ENCODE data around the gene RFTN2.

DNA sequence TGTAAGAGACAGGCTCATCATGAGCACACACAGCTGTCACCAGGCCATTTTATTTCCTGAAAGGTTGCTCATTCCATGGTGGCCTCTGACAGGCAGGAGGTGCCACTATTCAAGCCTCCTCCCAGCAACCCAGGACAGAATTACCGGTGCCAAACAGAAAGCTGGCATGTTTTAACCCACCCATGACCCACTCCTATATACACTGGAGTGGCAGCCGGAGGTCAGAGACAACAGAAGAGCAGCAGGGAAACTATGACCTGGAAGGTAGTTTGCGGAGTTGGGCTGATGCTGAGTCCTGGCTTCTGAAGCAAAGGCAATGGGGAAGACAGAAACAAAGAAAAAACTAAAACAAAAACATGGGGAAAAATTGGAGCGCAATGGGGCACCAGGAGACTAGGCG lies 2.3 kb downstream of the RFTN2 start:
- no peak for TF ChIP-seq EZH2 (IDR thresholded peaks at IDR 0.05; ENCODE audit: borderline replicate concordance, low read depth, low read length, severe bottlenecking)
- TF ChIP-seq, protein P1, sequence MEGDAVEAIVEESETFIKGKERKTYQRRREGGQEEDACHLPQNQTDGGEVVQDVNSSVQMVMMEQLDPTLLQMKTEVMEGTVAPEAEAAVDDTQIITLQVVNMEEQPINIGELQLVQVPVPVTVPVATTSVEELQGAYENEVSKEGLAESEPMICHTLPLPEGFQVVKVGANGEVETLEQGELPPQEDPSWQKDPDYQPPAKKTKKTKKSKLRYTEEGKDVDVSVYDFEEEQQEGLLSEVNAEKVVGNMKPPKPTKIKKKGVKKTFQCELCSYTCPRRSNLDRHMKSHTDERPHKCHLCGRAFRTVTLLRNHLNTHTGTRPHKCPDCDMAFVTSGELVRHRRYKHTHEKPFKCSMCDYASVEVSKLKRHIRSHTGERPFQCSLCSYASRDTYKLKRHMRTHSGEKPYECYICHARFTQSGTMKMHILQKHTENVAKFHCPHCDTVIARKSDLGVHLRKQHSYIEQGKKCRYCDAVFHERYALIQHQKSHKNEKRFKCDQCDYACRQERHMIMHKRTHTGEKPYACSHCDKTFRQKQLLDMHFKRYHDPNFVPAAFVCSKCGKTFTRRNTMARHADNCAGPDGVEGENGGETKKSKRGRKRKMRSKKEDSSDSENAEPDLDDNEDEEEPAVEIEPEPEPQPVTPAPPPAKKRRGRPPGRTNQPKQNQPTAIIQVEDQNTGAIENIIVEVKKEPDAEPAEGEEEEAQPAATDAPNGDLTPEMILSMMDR (IDR thresholded peaks at IDR 0.05; ENCODE audit: borderline replicate concordance, extremely low read depth, low read length, poor library complexity, severe bottlenecking) = no peak
